ENCODE measurements around the gene RIT1.

The RIT1 gene

DNA sequence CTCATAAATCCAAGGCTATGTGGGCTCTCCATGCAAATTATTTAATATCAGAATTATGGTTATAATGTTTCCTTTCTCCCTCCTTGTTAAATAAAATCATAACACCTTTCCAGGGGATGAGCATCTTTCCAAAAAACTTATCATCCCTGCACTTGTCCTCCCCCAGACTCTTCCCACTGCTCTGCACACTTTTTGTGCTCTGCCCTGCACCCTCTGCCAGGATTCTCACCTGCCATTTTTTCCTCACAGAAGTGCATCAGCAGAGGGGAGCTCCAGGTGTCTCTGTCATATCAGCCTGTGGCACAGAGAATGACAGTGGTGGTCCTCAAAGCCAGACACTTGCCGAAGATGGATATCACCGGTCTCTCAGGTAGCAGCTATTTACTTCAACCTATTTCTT is 30.9 kb downstream of the RIT1 start:
- Histone ChIP-seq H3K4me2 (ENCODE audit: low read length) (no peak overlapping the region), H3K36me3 (ENCODE audit: control insufficient read depth, insufficient read depth, low read length) (no peaks in the 10 kb centered on the region)

DNA sequence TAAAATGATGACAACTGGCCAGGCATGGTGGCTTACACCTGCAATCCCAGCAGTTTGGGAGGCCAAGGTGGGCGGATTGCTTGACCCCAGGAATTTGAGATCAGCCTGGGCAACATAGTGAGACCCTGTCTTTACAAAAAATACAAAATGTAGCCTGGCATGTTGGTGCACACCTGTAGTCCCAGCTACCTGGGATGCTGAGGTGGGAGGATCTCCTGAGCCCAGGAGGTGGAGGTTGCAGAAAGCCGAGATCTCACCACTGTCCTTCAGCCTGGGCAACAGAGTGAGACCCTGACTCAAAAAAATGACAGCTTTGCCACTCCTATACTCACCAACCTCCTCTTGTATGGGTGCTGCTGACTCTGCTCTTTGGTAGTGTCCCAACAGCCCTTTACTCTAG is 33.2 kb downstream of the RIT1 start:
- Histone ChIP-seq H2AFZ (no peak overlapping the region), H3K79me2 (no peaks in the 10 kb centered on the region), H3K27ac (no peak overlapping the region), H3K4me1 (no peaks in the 10 kb centered on the region), H3K4me2 (ENCODE audit: low read length) (no peak overlapping the region), H3K9ac (no peak overlapping the region), H3K9me3 (ENCODE audit: control insufficient read depth, low read length) (no peaks in the 10 kb centered on the region), H3K36me3 (ENCODE audit: control insufficient read depth, insufficient read depth, low read length) (no peaks in the 10 kb centered on the region), H3K4me3 (ENCODE audit: low read depth, low read length) (no peak overlapping the region), H3K27me3 (ENCODE audit: control insufficient read depth, insufficient read depth, low read length) (no peaks in the 10 kb centered on the region)
- TF ChIP-seq, protein P1, sequence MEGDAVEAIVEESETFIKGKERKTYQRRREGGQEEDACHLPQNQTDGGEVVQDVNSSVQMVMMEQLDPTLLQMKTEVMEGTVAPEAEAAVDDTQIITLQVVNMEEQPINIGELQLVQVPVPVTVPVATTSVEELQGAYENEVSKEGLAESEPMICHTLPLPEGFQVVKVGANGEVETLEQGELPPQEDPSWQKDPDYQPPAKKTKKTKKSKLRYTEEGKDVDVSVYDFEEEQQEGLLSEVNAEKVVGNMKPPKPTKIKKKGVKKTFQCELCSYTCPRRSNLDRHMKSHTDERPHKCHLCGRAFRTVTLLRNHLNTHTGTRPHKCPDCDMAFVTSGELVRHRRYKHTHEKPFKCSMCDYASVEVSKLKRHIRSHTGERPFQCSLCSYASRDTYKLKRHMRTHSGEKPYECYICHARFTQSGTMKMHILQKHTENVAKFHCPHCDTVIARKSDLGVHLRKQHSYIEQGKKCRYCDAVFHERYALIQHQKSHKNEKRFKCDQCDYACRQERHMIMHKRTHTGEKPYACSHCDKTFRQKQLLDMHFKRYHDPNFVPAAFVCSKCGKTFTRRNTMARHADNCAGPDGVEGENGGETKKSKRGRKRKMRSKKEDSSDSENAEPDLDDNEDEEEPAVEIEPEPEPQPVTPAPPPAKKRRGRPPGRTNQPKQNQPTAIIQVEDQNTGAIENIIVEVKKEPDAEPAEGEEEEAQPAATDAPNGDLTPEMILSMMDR (IDR thresholded peaks at IDR 0.05), result no peak

More for the DNA sequence above, 30.9 kb downstream of the RIT1 start:
- no peaks in the 10 kb centered on the region for H3K9me3 ChIP-seq (ENCODE audit: control insufficient read depth, low read length)
- H3K9ac ChIP-seq, result no peak overlapping the region
- H3K79me2 ChIP-seq, result no peaks in the 10 kb centered on the region
- no peaks in the 10 kb centered on the region for H3K27me3 ChIP-seq (ENCODE audit: control insufficient read depth, insufficient read depth, low read length)
- no peak overlapping the region for H3K27ac ChIP-seq
- H3K4me3 ChIP-seq (ENCODE audit: low read depth, low read length), result no peak overlapping the region
- H2AFZ ChIP-seq, result no peak overlapping the region
- TF ChIP-seq, protein P1 (IDR thresholded peaks at IDR 0.05), result no peak
- H3K4me1 ChIP-seq, result no peaks in the 10 kb centered on the region

DNA sequence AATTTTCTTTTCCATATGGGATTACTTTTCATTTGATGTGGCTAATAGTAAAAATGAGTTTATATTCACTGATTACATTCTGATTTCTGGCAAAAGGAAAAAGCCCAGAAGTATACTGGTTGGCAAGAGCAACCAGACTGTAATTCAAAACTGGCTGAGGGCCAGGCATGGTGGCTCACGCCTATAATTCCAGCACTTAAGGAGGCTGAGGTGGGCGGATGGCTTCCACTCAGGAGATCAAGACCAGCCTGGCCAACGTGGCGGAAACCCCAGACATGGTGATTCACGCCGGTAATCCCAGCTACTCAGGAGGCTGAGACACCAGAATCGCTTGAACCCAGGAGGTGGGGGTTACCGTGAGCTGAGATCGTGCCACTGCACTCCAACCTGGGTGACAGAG is 37.3 kb downstream of the RIT1 start:
- H3K4me3 ChIP-seq (ENCODE audit: low read depth, low read length), result no peak overlapping the region
- H3K79me2 ChIP-seq, result no peaks in the 10 kb centered on the region
- H3K27ac ChIP-seq, result no peak overlapping the region

DNA sequence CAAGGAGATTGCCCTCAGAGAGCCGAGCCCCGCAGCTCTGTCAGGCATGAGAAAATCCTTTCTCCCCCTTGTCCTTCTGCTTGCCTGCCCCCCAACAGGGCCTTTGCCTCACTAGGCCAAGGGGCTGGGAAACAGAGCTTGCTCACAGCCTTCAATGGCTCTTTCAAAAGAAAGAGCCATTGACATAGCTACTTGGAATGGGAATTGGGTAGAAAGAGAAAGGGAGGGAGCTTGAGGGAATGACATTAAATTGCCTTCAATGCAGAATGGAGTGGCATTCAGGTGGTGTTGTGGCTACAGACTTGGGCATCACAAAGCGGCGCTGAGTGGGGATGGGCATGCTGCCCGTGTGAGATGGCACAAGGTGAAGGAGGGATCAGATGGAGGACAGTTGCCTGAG is 38.6 kb downstream of the RIT1 start:
- TF ChIP-seq, protein P1 (IDR thresholded peaks at IDR 0.05), result no peak
- Histone ChIP-seq H3K4me1 (no peaks in the 10 kb centered on the region), H2AFZ (no peak overlapping the region), H3K4me3 (ENCODE audit: low read depth, low read length) (no peak overlapping the region), H3K4me2 (ENCODE audit: low read length) (no peak overlapping the region), H3K79me2 (no peaks in the 10 kb centered on the region), H3K9me3 (ENCODE audit: control insufficient read depth, low read length) (no peaks in the 10 kb centered on the region), H3K27ac (no peak overlapping the region), H3K27me3 (ENCODE audit: control insufficient read depth, insufficient read depth, low read length) (no peaks in the 10 kb centered on the region), H3K9ac (no peak overlapping the region), H3K36me3 (ENCODE audit: control insufficient read depth, insufficient read depth, low read length) (no peaks in the 10 kb centered on the region)

More for the DNA sequence above, 37.3 kb downstream of the RIT1 start:
- H3K27me3 ChIP-seq (ENCODE audit: control insufficient read depth, insufficient read depth, low read length), result no peaks in the 10 kb centered on the region
- H2AFZ ChIP-seq, result no peak overlapping the region
- H3K4me1 ChIP-seq, result no peaks in the 10 kb centered on the region
- H3K36me3 ChIP-seq (ENCODE audit: control insufficient read depth, insufficient read depth, low read length), result no peaks in the 10 kb centered on the region
- TF ChIP-seq, protein P1 (IDR thresholded peaks at IDR 0.05), result no peak
- H3K9ac ChIP-seq, result no peak overlapping the region
- H3K4me2 ChIP-seq (ENCODE audit: low read length), result no peak overlapping the region
- no peaks in the 10 kb centered on the region for H3K9me3 ChIP-seq (ENCODE audit: control insufficient read depth, low read length)

DNA sequence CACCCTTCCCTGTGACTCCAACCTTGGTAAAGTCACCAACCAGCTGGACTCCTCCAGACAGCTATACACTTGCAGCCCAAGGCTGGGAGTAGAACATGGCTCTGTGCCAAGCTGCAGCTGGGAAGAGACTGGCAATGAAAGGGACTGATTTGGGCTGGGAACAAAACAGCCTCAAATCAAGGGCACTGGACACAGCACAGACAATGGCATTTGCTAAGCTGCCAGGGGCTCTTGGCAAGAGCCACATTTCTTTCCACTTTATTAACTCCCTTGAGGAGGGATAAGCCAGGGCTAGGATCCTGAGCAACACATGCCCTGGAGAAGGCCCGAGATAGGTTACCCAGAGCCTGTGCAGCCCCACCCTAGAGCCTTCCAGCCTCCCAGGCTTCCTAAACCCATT is 39.8 kb downstream of the RIT1 start:
- Histone ChIP-seq H3K9ac (no peak overlapping the region), H3K4me3 (ENCODE audit: low read depth, low read length) (no peak overlapping the region)

More for the DNA sequence above, 39.8 kb downstream of the RIT1 start:
- Histone ChIP-seq H3K36me3 (ENCODE audit: control insufficient read depth, insufficient read depth, low read length) (no peaks in the 10 kb centered on the region), H3K4me1 (no peaks in the 10 kb centered on the region), H3K27me3 (ENCODE audit: control insufficient read depth, insufficient read depth, low read length) (no peaks in the 10 kb centered on the region), H3K4me2 (ENCODE audit: low read length) (no peak overlapping the region), H3K9me3 (ENCODE audit: control insufficient read depth, low read length) (no peaks in the 10 kb centered on the region), H2AFZ (no peak overlapping the region), H3K79me2 (no peaks in the 10 kb centered on the region), H3K27ac (no peak overlapping the region)
- TF ChIP-seq, protein P1 (IDR thresholded peaks at IDR 0.05), result no peak
